KMS-11 (cell line): ENCODE measurements around the gene CD46.
A peak's percentile ranks its signal among the peaks of the same experiment; 100 is the strongest.

Experiments used
- H2AFZ ChIP-seq: fragments of 200-600 bp; sonication (generic); 2 replicates; pipeline ENCODE4 v1.6.1; 2016; ENCODE audit warnings: antibody characterized with exemption, mixed run types, low read depth
- H3K27ac ChIP-seq: fragments of 200-600 bp; sonication (generic); 2 replicates; pipeline ENCODE4 v1.6.1; 2016; ENCODE audit warnings: mild to moderate bottlenecking, mixed run types
- H3K27me3 ChIP-seq: fragments of 200-600 bp; sonication (generic); 2 replicates; pipeline ENCODE4 v1.6.1; 2017; ENCODE audit warnings: mild to moderate bottlenecking, low read depth, mixed run types, moderate library complexity; ENCODE audit not compliant: insufficient read depth
- H3K36me3 ChIP-seq: fragments of 200-600 bp; sonication (generic); 2 replicates; pipeline ENCODE4 v1.6.1; 2017; ENCODE audit warnings: mild to moderate bottlenecking, mixed run types; ENCODE audit not compliant: insufficient read depth
- H3K4me1 ChIP-seq: fragments of 200-600 bp; sonication (generic); 2 replicates; pipeline ENCODE4 v1.6.1; 2016; ENCODE audit warnings: mild to moderate bottlenecking, low read depth, mixed run types; ENCODE audit not compliant: poor library complexity, severe bottlenecking
- H3K4me2 ChIP-seq: fragments of 200-600 bp; sonication (generic); 2 replicates; pipeline ENCODE4 v1.7.0; 2016; ENCODE audit warnings: mild to moderate bottlenecking, mixed run types
- H3K4me3 ChIP-seq: fragments of 200-600 bp; sonication (generic); IDR thresholded peaks from 2 replicates; pipeline ENCODE4 v1.6.1; 2017; ENCODE audit warnings: low read depth, low read length, mixed read lengths; ENCODE audit not compliant: insufficient read depth
- H3K79me2 ChIP-seq: fragments of 200-600 bp; sonication (generic); 2 replicates; pipeline ENCODE4 v1.6.1; 2016; ENCODE audit warnings: low read depth, mixed run types; ENCODE audit not compliant: insufficient read depth
- H3K9ac ChIP-seq: fragments of 200-600 bp; sonication (generic); 2 replicates; pipeline ENCODE4 v1.6.1; 2016; ENCODE audit warnings: mild to moderate bottlenecking, mixed run types
- H4K20me1 ChIP-seq: fragments of 200-600 bp; sonication (generic); 2 replicates; pipeline ENCODE4 v1.6.1; 2016; ENCODE audit warnings: mild to moderate bottlenecking, mixed run types; ENCODE audit not compliant: insufficient read depth
- CTCF ChIP-seq: fragments of 200-600 bp; sonication (generic); conservative IDR thresholded peaks from 2 replicates; pipeline ENCODE4 v1.6.1; 2017; ENCODE audit warnings: low read depth, mild to moderate bottlenecking, antibody characterized with exemption, low read length, moderate library complexity, mixed read lengths

CD46 gene

GRCh38 chr1:207817166-207817565 is 65.3 kb downstream of the CD46 start:
- Histone ChIP-seq H3K27me3 (no peaks in the 10 kb centered on the region), H3K4me2 (no peak overlapping the region; the same call in 1 of the 2 replicates), H3K79me2 (peaks cover 59% of the 10 kb centered on the region), H3K4me1 (peaks cover 49% of the 10 kb centered on the region), H2AFZ (no peak overlapping the region), H3K27ac (no peak overlapping the region), H3K36me3 (peaks cover 7% of the 10 kb centered on the region; the same call in 1 of the 2 replicates), H3K4me3 (no peak overlapping the region), H3K9ac (no peak overlapping the region), H4K20me1 (no peaks in the 10 kb centered on the region)
- TF ChIP-seq CTCF = no peak

- Histone ChIP-seq H4K20me1 (no peaks in the 10 kb centered on the region), H3K4me2 (no peak overlapping the region), H3K36me3 (peaks cover 7% of the 10 kb centered on the region; the same call in 1 of the 2 replicates), H3K27ac (no peak overlapping the region), H3K79me2 (peaks cover 61% of the 10 kb centered on the region), H3K4me1 (peaks cover 50% of the 10 kb centered on the region), H3K9ac (no peak overlapping the region), H2AFZ (no peak overlapping the region), H3K27me3 (no peaks in the 10 kb centered on the region), H3K4me3 (no peak overlapping the region)
- no peak for TF ChIP-seq CTCF
Measured at GRCh38 chr1:207817778-207818751, 66.2 kb downstream of the CD46 start.

- Histone ChIP-seq H3K79me2 (peaks cover 58% of the 10 kb centered on the region), H3K27me3 (no peaks in the 10 kb centered on the region), H3K4me2 (no peak overlapping the region), H3K9ac (no peak overlapping the region), H3K27ac (no peak overlapping the region), H3K4me3 (no peak overlapping the region), H4K20me1 (no peaks in the 10 kb centered on the region), H3K4me1 (peaks cover 51% of the 10 kb centered on the region), H3K36me3 (peaks cover 6% of the 10 kb centered on the region; the same call in 1 of the 2 replicates), H2AFZ (no peak overlapping the region)
- no peak for TF ChIP-seq CTCF
Measured at GRCh38 chr1:207818971-207819451, 67.2 kb downstream of the CD46 start.

- Histone ChIP-seq H3K4me1 (peaks cover 62% of the 10 kb centered on the region), H3K9ac (peak overlapping the region; percentile 81), H3K79me2 (peaks cover 69% of the 10 kb centered on the region), H4K20me1 (no peaks in the 10 kb centered on the region), H3K4me2 (peak overlapping the region; percentile 79; the same call in 1 of the 2 replicates), H3K27ac (peak overlapping the region; percentile 92), H2AFZ (no peak overlapping the region), H3K4me3 (peak overlapping the region; percentile 38), H3K36me3 (no peaks in the 10 kb centered on the region; the same call in 1 of the 2 replicates), H3K27me3 (no peaks in the 10 kb centered on the region)
- TF ChIP-seq CTCF = no peak
Measured at GRCh38 chr1:207820568-207821463, 69.0 kb downstream of the CD46 start.
